Measurements from ENCODE around the gene HS3ST4.

GRCh38 chr16:25922438-25922837, 230.7 kb downstream of the HS3ST4 start:
- no peak for TF ChIP-seq EZH2 (IDR thresholded peaks at IDR 0.05; ENCODE audit: low read length, missing control alignments)
- TF ChIP-seq CTCF (conservative IDR thresholded peaks at IDR 0.05 in 1 of 2, IDR thresholded peaks at IDR 0.05 in 1 of 2; ENCODE audit: low read depth in 1 of 2, low read length in 2 of 2): no peak
